ENCODE measurements around the gene NBEAL2.
A peak's percentile ranks its signal among the peaks of the same experiment; 100 is the strongest.

Gene NBEAL2

GRCh38 chr3:46978985-46979944 lies at the start of gene NBEAL2:
Gene NBEAL2 (plus strand): TSS chr3:46979666. CDS start chr3:46979862, 196 bp downstream.
- peak within 1 kb of the TSS; percentile 86 for H3K4me3 Mint-ChIP-seq
- H3K9me3 Mint-ChIP-seq: no peaks in the 10 kb centered on the region
- peaks cover 27% of the 10 kb centered on the region for H3K36me3 Mint-ChIP-seq
- peaks cover 5% of the 10 kb centered on the region for H3K27me3 Mint-ChIP-seq
- peak within 1 kb of the TSS; percentile 93 for H3K27ac Mint-ChIP-seq
- peak; percentile 98 for DNase-seq
- peaks cover 72% of the 10 kb centered on the region for H3K4me1 Mint-ChIP-seq
- CTCF ChIA-PET: interaction anchor here (0.7 to 3.7 kb wide), 5 partner anchors 13 to 185 kb away, joined by 3 to 10 read pairs (median 4); partner anchors contain the start of gene SETD2

- CTCF ChIA-PET: no interaction called here
- no peak for DNase-seq
- Mint-ChIP-seq H3K4me3 (no peak overlapping the region), H3K9me3 (peaks cover 15% of the 10 kb centered on the region), H3K27me3 (no peaks in the 10 kb centered on the region), H3K36me3 (peaks cover 52% of the 10 kb centered on the region), H3K4me1 (peaks cover 82% of the 10 kb centered on the region), H3K27ac (peak overlapping the region; percentile 57)
These were observed 49.1 kb upstream of the NBEAL2 start for GRCh38 chr3:46930166-46930944.

- Mint-ChIP-seq H3K27me3 (no peaks in the 10 kb centered on the region), H3K4me1 (peaks cover 77% of the 10 kb centered on the region), H3K4me3 (no peak overlapping the region), H3K9me3 (peaks cover 15% of the 10 kb centered on the region), H3K27ac (peak overlapping the region; percentile 57), H3K36me3 (peaks cover 53% of the 10 kb centered on the region)
- DNase-seq: no peak
- CTCF ChIA-PET: no interaction called here
These were observed 48.5 kb upstream of the NBEAL2 start for GRCh38 chr3:46930945-46931403.

GRCh38 chr3:46931631-46932331 lies 47.7 kb upstream of the NBEAL2 start:
- H3K27ac Mint-ChIP-seq: peak overlapping the region; percentile 57
- DNase-seq: no peak
- H3K4me1 Mint-ChIP-seq: peaks cover 70% of the 10 kb centered on the region
- no peaks in the 10 kb centered on the region for H3K27me3 Mint-ChIP-seq
- CTCF ChIA-PET: no interaction called here
- H3K36me3 Mint-ChIP-seq: peaks cover 57% of the 10 kb centered on the region
- H3K4me3 Mint-ChIP-seq: no peak overlapping the region
- peaks cover 15% of the 10 kb centered on the region for H3K9me3 Mint-ChIP-seq

- no peak for DNase-seq
- Mint-ChIP-seq H3K27me3 (no peaks in the 10 kb centered on the region), H3K27ac (no peak overlapping the region), H3K4me3 (no peak overlapping the region), H3K4me1 (peaks cover 61% of the 10 kb centered on the region), H3K9me3 (peaks cover 12% of the 10 kb centered on the region), H3K36me3 (peaks cover 51% of the 10 kb centered on the region)
- CTCF ChIA-PET: interaction anchor here (1.9 kb wide), 1 partner anchor 9 kb away, joined by 11 read pairs; no protein-coding TSS in a partner anchor
These were observed 46.8 kb upstream of the NBEAL2 start for GRCh38 chr3:46932455-46933225.

GRCh38 chr3:46933261-46933660 lies 46.2 kb upstream of the NBEAL2 start:
- Mint-ChIP-seq H3K4me3 (no peak overlapping the region), H3K4me1 (peaks cover 59% of the 10 kb centered on the region), H3K9me3 (peaks cover 10% of the 10 kb centered on the region), H3K27me3 (no peaks in the 10 kb centered on the region), H3K27ac (peak overlapping the region; percentile 45), H3K36me3 (peaks cover 51% of the 10 kb centered on the region)
- CTCF ChIA-PET: interaction anchor here (0.6 to 1.9 kb wide), 2 partner anchors 10 to 123 kb away, joined by 3 to 11 read pairs; no protein-coding TSS in a partner anchor
- no peak for DNase-seq

GRCh38 chr3:46934072-46934471 lies 45.4 kb upstream of the NBEAL2 start:
- DNase-seq: no peak
- peaks cover 4% of the 10 kb centered on the region for H3K9me3 Mint-ChIP-seq
- no peak overlapping the region for H3K4me3 Mint-ChIP-seq
- no peaks in the 10 kb centered on the region for H3K27me3 Mint-ChIP-seq
- peaks cover 48% of the 10 kb centered on the region for H3K36me3 Mint-ChIP-seq
- H3K27ac Mint-ChIP-seq: no peak overlapping the region
- CTCF ChIA-PET: interaction anchor here (0.6 to 1.9 kb wide), 4 partner anchors 11 to 122 kb away, joined by 3 to 11 read pairs (median 3); no protein-coding TSS in a partner anchor
- H3K4me1 Mint-ChIP-seq: peaks cover 52% of the 10 kb centered on the region

- H3K4me3 Mint-ChIP-seq: no peak overlapping the region
These were observed 44.8 kb upstream of the NBEAL2 start for GRCh38 chr3:46934498-46935167.

GRCh38 chr3:46935168-46935858 lies 44.2 kb upstream of the NBEAL2 start:
- no peak overlapping the region for H3K4me3 Mint-ChIP-seq
- H3K27me3 Mint-ChIP-seq: no peaks in the 10 kb centered on the region
- no peak for DNase-seq
- H3K27ac Mint-ChIP-seq: no peak overlapping the region
- no peaks in the 10 kb centered on the region for H3K9me3 Mint-ChIP-seq
- H3K36me3 Mint-ChIP-seq: peaks cover 47% of the 10 kb centered on the region
- peaks cover 50% of the 10 kb centered on the region for H3K4me1 Mint-ChIP-seq
- CTCF ChIA-PET: interaction anchor here (1.1 to 1.5 kb wide), 2 partner anchors 9 to 12 kb away, joined by 3 read pairs; no protein-coding TSS in a partner anchor

More at GRCh38 chr3:46934498-46935167, 44.8 kb upstream of the NBEAL2 start:
- Mint-ChIP-seq H3K9me3 (no peaks in the 10 kb centered on the region), H3K27me3 (no peaks in the 10 kb centered on the region), H3K36me3 (peaks cover 46% of the 10 kb centered on the region), H3K4me1 (peaks cover 50% of the 10 kb centered on the region), H3K27ac (no peak overlapping the region)
- CTCF ChIA-PET: interaction anchor here (1.1 to 1.9 kb wide), 2 partner anchors 11 to 13 kb away, joined by 3 to 11 read pairs; no protein-coding TSS in a partner anchor
- DNase-seq: no peak

- no peak overlapping the region for H3K4me3 Mint-ChIP-seq
- DNase-seq: no peak
- no peak overlapping the region for H3K27ac Mint-ChIP-seq
- no peaks in the 10 kb centered on the region for H3K9me3 Mint-ChIP-seq
- peaks cover 43% of the 10 kb centered on the region for H3K36me3 Mint-ChIP-seq
- peaks cover 46% of the 10 kb centered on the region for H3K4me1 Mint-ChIP-seq
- CTCF ChIA-PET: interaction anchor here (0.7 to 1.5 kb wide), 3 partner anchors 10 to 65 kb away, joined by 3 read pairs; no protein-coding TSS in a partner anchor
- H3K27me3 Mint-ChIP-seq: no peaks in the 10 kb centered on the region
These were observed 43.4 kb upstream of the NBEAL2 start for GRCh38 chr3:46935989-46936558.

GRCh38 chr3:46936733-46937250 lies 42.7 kb upstream of the NBEAL2 start:
- DNase-seq: no peak
- Mint-ChIP-seq H3K27ac (no peak overlapping the region), H3K36me3 (peaks cover 37% of the 10 kb centered on the region), H3K27me3 (no peaks in the 10 kb centered on the region), H3K4me3 (no peak overlapping the region), H3K4me1 (peaks cover 39% of the 10 kb centered on the region), H3K9me3 (no peaks in the 10 kb centered on the region)
- CTCF ChIA-PET: interaction anchor here (0.7 to 1.5 kb wide), 2 partner anchors 11 to 64 kb away, joined by 3 read pairs; no protein-coding TSS in a partner anchor

Measured in activated naive CD4-positive, alpha-beta T cell treated with anti-CD3 and anti-CD28 coated beads, Interleukin-2, amount 10 ng/mL, durations not matched to agents 7 days and 5 days (primary cell).